GM23248 (cell line): ENCODE data around the gene CCDC85C.

ENCODE experiments used
- EZH2 ChIP-seq: fragments of 200-600 bp; sonication (generic); IDR thresholded peaks from 2 replicates; pipeline ENCODE4 v1.6.1; 2018; ENCODE audit warnings: antibody characterized with exemption, mild to moderate bottlenecking; ENCODE audit not compliant: insufficient read depth, poor library complexity, severe bottlenecking
- EZH2phosphoT487 ChIP-seq: fragments of 200-600 bp; sonication (generic); IDR thresholded peaks from 2 replicates; pipeline ENCODE4 v1.6.1; 2018; ENCODE audit warnings: antibody characterized with exemption, moderate library complexity, mild to moderate bottlenecking, low read depth; ENCODE audit not compliant: insufficient read depth

DNA sequence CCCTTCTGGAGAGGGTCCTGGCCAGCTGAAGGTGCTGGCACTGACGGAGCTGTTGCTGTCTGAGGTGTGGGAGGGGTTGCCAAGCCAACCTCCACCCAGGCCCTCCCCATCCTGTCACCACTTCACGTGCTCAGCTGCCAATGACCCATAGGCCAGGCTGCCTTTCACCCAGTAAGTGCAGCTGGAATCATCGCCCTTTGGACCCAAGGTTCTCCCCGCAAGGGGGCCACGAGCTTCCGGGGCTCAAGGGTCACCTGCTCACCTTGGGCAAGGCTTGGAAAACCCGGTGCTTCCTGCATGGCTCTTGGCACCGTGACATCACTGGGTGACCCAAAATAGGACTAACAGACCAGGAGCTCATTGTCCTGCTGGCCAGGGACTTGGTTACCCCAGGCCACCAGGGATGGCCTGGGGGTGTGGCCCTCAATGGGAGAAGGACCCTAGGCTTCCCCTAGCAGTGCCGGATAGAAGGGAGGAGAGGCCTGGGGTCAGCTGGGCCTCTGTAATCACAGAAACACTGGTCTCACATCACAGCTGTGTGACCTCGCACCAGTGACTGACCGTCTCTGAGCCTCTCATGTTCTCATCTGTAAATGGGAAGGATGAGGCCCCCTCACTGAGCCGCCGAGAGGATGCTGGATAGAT, 51.3 kb downstream of the CCDC85C start:
- TF ChIP-seq EZH2 (no peak), EZH2phosphoT487 (no peak)
